ENCODE results near the gene TBCD. TPM values are rescaled to one million over a fixed set of nuclear protein-coding genes. Genes with fewer than 3 reads are reported as not detected.

TBCD gene
- total RNA-seq, 1 experiment from 2014 or later = 24.7 TPM

DNA sequence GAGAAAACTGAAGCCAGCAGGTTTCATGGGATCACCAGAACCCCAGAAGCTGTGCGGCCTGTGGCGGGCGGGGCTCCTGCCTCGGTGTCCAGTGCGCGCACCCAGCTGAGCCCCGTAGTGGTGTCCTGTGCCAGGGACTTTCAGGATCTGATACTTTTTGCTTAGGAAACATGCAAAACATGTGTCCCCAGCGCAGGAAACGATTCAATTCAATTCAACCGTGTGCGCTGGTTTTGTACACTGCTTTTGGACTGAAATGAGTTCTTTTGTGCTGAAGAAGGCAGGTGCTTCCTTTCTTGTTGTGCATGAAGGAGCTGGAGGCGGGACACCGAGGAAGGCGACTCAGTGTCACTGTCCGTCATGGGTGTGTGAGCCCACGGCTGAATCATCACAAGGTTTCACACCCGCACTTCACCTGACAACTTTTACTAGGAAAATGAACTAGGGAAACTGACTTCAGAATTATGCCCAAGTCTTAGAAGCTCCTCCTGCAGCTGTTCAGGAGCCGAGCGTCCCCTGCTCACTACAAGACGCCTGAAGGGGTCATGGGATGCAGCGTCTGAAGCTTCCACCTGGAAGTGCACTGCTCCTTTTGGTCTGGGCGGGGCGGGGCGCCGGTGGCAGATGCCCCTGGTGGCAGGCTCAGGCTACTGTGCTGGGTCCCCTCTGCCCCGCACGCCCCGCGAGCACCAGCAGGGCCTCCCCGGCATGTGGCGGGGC lies 119.4 kb downstream of the TBCD start:
- no peak for DNase-seq (ENCODE audit: low read depth)

DNA sequence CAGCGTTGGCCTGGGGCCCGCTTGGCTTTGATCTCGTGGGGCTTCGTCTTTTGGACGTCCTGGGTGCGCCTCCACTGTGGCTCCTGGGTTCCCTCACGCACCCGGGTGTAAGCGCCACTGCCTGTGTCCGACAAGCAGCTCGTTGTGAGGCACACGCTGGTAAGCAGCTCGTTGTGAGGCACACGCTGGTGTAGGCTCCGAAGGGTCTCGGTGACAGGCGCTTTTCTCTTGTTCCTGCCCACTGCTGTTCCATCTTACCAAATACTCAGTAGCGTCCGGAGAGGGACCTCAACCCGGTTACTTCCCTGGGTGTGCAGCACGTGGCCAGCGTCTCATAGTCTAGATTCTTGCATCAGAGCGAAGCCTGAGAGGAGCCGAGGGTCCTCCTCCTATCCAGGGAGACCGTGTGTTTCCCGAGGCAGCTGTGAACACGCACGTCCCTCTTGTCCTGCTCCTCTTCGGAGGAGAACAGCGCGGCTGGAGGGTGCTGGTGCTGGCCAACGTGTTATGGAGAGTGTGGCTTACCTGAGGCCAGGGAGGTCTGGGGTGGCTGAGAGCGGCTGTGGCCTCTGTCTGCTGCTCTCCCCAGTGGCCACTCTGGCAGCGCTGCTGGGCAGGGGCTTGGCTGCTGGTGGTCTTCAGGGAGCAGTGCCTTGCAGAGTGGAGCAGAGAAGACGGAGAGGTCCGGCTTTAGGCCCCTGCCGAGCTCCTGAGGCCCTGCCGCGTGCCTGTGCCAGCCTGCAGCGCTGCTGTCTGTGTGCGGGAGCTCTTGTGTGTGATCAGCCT lies 120.1 kb downstream of the TBCD start:
- DNase-seq (ENCODE audit: low read depth) = no peak

DNA sequence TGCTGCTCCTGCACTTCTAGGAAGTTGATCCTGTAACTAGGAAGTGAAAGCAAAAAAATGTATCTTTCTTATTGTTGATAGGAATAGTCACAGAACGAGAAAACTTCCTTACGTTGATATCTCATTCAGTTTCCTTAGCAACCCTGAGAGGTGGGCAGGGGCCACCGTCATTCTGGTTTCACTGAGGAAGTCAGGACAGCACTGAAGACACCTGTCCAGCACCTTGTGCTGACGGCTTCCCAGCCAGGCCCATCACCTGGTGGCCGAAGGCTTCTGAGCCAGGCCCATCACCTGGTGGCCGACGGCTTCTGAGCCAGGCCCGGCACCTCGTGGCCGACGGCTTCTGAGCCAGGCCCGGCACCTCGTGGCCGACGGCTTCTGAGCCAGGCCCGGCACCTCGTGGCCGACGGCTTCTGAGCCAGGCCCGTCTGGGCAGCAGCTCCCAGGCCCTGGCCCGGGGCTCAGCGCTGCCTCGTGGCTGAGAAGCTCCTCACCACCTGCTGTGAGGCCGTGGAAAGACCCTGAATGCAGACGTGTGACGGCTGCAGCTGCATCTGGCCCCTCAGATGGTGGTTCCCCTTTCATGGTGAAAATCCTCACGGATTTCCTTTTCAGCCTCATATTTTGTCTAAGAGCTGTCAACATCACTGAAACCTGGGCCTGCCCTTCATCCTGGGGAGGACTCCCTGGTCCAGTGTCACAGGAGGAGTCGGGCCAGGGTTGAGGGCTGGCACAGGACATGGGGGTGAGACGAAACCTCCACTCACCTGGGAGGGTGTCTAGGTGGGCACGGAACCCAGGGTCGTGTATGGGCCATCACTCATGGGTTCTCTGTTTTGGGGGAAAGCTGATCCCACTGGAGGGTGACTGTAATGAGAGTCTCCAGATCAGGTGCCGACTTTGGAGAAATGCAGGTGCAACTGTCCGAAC lies 121.0 kb downstream of the TBCD start:
- DNase-seq (ENCODE audit: low read depth) = no peak

DNA sequence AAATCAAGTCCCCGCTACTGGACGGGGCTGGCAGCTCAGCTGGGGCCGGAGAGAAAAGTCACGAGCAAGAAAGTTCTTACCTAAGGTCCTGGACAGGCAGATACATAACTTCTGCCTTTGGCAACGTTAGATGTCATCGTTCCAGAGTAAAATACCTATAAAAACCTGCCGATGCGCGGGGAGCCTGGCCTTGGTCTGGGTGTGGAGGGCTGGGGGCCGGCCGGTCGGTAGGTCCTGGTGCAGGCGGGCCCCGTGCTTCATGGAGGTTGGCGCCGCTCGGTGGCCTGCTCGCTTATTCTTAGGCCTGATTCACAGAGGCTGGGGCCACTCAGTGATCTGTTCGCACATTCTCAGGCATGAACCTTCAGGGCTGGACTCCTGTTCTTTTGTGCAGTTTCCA lies 121.7 kb downstream of the TBCD start:
- no peak for DNase-seq (ENCODE audit: low read depth)

DNA sequence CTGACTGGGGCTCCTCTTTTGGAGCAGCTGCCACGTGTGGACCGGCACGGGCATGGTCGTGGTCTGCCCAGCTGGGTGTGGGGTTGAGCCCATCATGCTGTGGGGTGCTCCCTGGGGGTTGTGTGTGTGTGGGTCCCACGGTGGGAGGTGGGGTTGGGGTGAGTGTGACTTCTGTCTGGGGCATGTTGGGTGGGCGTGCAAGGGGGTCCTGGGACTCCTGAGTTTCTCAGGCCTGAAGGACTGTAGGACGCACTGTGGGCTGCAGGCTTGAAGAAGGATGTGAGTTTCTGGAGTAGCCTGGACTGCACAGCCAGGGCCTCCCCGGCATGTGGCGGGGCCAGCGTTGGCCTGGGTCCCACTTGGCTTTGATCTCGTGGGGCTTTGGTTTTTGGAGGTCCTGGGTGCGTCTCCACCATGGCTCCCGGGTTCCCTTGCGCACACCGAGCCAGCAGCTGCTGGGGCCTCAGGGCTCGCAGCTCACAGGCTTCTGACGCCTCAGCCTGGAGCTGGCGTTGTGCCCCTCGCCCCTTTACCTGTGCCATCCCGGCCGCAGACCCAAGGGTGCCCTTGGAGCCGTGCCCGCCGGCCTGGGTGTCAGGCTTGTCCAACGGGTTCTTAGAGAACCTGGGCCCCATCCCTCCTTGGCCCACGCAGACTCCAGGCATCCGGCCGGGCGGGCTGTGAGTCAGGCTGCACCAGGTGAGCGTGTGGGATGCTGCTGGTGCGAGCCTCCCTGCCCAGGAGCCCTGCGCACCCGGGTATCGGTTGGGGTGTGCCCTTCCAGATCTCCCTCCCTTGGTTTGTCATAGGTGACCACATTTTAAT lies 122.4 kb downstream of the TBCD start:
- no peak for DNase-seq (ENCODE audit: low read depth)

DNA sequence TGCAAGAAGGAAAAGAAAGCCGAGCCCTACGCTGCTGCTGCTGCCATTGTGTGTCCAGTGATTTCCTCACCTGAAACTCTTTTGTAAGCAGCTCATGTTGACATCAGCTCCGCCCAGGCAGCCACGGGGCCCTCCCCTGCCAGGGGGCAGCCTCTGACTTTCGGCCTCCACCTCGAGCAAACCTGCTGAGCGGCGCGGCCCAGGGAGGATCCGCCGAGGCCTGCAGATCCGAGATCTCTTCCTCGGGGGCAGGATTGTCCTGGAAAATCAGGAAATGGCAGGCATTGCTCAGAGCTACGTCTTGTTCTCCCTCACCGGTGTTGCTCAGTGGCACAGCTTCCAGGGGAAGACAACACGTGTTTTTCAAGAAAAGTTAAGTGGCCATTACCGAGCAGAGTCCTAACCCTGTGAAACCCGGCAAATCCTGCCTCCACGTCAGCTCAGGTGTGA lies 123.6 kb downstream of the TBCD start:
- DNase-seq (ENCODE audit: low read depth) = no peak

DNA sequence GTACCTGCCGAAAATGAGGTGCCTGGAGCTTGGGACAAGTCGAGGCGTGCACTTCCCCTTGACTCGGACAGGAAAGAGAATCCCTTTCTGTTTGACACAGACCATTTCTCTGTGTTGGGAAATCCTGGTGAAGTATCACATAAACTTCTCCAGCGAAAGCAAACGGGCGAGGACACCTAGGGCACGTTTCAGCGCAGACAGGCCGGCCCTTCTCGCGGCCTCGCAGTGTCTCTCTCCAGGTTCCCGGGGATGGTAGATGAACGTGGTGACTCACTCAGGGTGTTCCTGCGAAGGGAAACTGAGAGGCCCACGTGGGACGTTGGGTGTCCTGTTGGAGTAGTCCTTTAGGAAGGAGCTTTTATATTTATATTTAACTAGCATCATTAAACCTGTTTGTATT lies 124.3 kb downstream of the TBCD start:
- no peak for DNase-seq (ENCODE audit: low read depth)

DNA sequence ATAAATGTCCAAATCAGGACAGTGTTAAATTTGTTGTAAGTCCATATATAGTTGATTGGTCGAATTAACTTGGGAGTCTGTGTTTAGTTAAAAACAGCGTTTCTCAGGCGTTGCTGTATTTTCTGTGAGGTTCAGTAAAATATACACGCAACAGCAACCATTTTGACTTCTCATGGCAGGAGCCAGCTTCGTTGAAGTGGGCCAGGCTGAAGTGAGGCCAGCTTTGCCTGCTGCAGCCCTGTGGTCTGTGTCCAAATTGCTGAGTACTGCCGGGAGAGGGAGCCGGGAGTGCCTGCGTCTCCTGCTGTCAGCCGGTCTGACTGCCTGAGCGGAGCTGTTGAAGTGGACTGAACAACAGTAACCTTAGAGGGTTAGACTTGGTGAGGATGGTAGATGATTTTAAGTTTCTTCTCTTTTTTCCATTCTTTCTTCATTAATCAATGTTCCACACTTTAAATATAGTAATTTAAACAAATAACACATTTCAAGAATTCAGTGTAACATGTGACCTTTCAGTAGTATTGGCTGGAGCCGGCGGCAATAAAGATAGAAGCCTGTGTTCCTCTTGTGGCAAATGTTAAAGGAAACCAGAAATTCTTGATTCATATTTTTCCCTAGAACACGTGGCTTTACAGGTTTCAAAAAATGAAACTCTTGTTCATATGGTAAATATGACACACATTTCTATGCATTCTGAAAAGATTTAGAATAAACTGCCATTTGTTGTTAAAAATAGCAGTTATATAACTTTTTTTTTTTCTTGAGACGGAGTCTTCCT lies 124.9 kb downstream of the TBCD start:
- no peak for DNase-seq (ENCODE audit: low read depth)

DNA sequence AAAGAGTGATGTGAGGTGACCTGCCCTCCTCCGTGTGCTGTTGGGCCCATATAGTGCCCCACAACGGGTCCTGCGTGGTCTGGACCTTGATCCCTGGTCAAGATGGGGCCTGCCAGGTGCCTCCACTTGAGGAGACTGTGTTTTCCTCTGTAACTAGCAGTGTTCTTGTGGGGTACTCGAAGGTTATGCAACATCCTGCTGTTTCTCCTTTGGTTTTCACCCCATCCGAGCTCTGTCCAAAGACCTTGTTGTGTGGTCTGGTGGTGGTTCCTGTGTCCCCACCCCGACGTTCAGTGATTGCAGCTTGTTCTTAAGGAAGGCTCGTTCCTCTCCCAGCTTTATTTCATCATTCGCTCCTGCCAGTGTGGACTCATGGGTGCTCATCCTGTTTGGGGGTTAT lies 126.7 kb downstream of the TBCD start:
- no peak for DNase-seq (ENCODE audit: low read depth)

DNA sequence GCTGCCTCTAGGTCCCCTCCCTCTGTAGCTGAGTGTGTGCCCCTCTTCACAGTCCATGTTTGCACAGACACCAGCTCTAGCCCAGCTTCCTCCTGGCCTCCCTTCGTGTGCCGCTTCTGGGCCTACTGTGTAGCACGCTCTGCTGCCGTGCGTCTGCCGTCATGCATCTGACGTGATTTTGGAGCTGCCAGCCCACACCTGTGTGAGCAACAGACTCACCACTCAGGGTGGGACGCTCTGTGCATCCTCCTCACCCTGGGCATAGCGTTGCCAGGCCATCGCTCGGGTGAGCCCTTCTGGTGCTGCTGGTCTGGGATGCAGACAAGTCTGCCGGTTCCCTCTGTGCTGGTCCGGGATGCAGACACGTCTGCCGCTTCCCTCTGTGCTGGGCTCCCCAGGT lies 127.4 kb downstream of the TBCD start:
- no peak for DNase-seq (ENCODE audit: low read depth)

DNA sequence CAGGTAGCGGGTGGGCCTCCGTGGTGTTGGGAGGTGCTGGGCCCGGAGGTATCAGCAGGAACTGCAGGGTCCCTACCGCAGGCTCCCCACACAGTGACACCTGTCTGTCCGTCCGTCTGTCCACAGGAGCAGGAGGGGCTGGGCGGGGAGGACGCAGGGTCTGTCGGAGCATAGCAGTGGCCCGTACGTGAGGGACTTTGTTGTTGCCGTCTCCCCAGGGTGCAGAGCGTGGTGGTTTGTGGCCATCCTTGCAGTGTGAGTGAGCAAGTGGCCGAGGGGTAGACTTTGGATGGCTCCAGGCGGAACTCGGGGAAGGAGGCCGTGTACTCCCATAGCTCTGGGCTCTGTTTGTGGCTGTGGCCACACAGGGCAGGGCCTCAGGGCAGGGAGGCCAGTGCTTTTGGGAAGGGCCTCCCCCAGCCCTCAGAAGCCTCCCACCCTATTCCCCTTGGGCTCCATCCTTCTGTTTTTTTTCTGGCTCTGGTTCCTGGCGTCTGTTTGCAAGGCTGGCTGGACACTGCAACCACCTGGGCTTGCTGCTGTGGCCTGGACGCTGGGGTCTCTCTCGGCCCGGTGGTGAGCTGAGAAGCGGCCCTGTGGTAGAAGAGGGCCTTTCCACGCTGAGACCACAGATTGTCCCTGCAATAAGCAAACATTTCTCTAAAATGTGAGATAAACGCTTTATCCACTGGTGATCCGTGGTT lies 128.9 kb downstream of the TBCD start:
- no peak for DNase-seq (ENCODE audit: low read depth)

DNA sequence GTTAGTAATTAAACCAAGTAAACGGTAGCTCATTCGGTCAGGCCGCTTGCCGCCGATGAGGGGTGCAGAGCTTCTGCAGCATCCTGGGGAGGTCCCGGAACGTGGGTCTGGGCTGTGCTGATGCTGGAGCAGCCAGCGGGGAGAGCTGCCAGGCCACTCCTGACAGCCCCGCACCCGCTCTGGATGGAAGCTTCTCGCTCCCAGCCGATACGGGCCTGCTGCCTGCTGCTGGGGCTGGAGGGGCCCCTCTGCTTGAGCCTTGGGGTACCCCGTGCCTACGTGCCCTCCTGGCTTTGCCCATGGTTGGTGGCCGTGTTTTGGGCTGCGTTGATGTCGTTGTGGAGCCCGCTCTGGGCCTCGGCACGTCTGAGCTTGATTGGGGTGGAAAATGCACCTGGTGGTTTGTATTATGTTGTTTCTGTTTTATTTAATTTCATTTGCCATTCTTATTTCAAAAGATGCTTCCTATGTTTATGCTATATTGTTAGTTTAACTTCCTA lies 129.5 kb downstream of the TBCD start:
- no peak for DNase-seq (ENCODE audit: low read depth)

DNA sequence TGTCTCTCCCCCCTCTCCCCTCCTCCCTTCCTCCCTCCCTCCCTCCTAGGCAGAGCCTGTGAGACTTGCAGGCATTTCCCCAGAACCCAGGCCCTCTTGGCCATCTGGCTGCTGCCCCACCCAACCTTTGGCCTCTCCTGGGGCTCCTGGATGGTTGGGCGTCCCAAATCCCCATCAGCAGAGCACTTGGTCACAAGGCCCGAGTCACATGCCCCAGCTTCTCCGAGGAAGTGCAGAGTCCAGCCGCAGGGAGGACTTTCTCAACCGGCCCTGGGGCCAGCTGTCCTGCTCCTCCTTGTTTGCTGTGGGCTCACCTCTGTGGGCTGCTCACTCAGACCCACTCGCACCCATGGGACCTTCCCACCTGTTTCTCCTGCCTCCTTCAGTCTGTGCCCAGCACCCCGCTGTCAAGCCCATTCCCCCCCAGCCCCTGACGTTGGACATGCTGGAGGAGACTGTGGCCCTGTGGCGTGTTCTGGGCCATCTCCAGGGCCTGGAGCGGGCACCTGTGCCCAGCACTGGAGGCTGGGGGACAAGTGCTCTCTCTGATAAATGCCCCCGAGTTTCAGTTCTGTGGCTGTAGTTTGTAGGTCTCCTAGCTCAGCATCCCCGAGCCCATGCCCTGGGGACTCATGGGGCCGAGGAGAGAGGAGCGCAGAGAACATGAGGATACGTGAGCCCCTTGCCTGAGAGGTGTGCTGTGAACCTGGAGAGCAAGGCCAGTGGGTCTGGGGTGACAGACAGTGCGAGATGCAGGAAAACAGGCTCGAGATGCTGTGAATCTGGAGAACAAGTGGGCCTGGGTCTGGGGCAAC lies 130.2 kb downstream of the TBCD start:
- DNase-seq (ENCODE audit: low read depth) = no peak

DNA sequence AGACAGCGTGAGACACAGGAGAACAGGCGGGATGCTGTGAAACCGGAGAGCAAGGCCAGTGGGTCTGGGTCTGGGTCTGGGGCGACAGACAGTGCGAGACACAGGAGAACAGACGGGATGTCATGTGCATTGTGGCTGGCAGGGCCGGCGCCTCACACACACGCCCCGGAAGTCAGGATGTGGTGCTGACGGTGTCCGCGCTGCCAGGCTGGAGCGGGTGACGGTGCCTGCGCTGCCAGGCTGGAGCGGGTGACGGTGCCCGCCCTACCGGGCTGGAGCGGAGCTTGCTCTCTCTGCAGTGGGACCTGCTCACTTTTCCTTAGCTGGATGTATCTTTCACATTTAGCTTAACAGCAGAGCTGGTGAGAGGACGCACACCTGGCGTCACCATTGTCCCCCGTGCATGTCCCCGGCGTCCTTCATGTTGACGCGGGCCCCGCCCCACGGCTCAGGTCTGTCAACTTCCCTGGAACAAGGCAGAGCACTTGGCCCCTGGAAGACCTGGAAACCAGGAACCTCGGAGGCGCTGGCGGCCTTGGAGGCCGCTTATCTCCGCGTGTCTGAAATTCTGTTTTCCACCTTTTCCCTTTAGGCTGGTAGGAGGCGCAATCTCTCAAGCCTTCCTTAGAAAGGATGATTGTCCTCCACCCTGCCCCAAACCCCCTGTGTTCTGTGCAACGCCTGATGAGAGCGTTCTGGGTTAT lies 131.0 kb downstream of the TBCD start:
- DNase-seq (ENCODE audit: low read depth) = no peak

DNA sequence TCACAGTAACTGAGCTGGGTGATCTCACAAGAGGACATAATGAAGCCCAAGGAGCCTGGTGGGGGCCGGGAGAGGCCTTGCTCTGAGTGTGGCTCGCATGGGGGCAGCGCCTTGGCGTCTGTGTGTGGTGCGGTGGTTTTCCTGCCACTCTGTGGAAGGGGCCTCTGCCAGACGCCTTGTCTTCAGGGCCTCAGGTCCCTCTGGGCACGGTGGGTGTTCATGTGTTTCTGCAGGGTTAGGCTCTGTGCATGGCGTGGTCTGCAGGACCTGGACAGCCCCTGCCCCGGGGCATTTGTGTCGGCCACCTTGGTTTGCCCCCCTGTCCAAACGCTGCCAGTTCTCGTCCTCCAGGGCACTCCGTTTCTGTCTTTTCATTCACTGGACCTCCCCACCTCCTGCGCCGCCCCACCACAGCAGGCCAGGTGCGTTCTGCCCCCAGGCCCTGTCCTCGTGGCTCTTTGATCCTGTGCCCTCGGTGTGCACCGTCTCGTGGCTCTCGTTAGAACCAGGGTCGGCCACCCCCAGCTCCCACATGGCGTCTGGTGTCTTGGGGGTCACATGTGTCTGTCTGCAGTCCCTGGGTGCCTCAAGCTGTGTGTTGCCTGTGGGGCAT lies 131.7 kb downstream of the TBCD start:
- no peak for DNase-seq (ENCODE audit: low read depth)

DNA sequence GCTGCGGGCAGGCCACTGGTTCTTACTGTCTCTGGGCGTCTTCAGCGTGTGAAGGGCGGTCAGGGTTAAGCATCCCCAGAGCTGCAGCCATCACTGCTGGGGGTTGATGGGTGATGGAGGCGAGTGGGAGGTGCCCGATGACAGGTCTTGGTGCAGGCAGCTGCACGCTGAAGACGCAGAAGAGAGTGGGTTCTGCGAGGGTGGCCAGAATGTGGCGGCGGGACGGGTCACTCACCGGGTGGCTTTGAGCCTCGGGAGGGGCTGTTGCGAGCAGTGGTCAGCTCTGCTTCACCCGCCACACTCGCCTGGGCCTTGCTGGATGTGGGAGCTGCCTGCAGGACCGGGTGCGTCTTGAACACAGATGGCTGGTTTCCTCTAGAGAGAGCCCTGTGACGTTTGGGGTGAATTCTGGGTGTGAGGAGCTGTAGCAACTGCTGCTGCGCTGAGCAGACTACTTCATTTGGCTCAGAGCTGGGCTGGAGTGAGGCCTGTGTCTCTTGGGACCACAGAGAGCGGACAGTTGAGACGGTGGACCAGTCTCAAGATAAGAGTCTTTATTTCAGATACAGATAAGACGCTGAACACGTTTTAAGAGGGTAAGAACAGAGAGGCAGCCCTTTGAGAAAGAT lies 132.6 kb downstream of the TBCD start:
- DNase-seq (ENCODE audit: low read depth) = no peak

DNA sequence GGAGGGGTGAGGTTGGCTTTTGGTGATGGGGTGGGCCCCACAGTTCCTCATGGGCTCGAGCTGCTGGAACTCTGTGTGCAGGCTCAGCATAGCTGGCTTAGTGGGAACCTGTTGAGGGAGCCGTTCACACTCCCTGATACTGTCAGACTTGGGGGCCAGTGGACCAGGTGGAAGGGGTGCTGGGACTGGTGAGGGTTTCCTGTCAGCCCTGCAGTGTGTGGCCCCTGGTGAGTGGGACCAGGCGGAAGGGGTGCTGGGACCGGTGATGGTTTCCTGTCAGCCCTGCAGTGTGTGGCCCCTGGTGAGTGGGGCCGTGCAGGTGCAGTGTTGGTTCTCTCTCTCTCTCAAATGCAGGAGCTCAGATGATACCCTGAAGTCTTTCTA lies 133.1 kb downstream of the TBCD start:
- DNase-seq (ENCODE audit: low read depth) = no peak
